ENCODE measurements around the gene ZNF605. TPM values are rescaled to one million over a fixed set of nuclear protein-coding genes. Genes with fewer than 3 reads are reported as not detected.
"Not testable (repeated sequence)": the region's sequence is repeated elsewhere in the genome, so short reads cannot be mapped to it uniquely, and the experiment has no call there.

The ZNF605 gene
- polyA plus RNA-seq, 4 donors = 18.5 to 28.2 (median 27.8) TPM

- DNase-seq (ENCODE audit: low read depth in 4 of 4, low spot score in 3 of 4) = peak; percentile 94 to 97 (median 96)
Observed at GRCh38 chr12:132908145-132909029, 47.7 kb downstream of the ZNF605 start.

DNA sequence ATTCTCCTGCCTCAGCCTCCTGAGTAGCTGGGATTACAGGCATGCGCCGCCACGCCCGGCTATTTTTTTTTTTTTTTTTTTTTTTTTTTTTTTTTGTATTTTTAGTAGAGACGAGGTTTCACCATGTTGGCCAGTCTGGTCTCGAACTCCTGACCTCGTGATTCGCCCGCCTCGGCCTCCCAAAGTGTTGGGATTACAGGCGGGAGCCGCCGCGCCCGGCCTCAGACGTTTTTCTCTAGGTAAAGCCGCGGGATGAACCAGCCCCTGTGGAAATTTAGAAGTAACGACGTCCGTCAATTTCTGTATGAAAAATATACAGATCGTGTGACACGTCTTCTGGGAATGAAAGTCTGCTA, 48.3 kb downstream of the ZNF605 start:
- not testable (repeated sequence) for DNase-seq (ENCODE audit: low read depth in 4 of 4, low spot score in 3 of 4)

DNA sequence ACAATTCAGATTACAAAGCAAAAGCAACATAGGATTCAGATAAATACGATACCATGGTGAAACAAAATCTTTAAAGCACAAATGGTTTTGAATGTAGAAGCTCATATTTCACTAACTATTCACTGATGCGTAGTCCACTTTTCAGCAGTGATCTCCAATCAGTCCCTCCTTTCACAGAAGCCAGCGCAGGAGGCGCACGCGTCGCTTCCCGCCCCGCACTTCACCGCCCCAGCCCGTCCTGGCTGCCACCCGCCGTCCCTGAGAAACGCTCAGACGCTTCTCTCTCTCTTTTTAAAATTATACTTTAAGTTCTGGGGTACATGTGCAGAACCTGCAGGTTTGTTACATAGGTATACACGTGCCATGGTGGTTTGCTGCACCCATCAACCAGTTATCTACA, 48.9 kb downstream of the ZNF605 start:
- DNase-seq (ENCODE audit: low read depth in 4 of 4, low spot score in 3 of 4) = no peak

DNA sequence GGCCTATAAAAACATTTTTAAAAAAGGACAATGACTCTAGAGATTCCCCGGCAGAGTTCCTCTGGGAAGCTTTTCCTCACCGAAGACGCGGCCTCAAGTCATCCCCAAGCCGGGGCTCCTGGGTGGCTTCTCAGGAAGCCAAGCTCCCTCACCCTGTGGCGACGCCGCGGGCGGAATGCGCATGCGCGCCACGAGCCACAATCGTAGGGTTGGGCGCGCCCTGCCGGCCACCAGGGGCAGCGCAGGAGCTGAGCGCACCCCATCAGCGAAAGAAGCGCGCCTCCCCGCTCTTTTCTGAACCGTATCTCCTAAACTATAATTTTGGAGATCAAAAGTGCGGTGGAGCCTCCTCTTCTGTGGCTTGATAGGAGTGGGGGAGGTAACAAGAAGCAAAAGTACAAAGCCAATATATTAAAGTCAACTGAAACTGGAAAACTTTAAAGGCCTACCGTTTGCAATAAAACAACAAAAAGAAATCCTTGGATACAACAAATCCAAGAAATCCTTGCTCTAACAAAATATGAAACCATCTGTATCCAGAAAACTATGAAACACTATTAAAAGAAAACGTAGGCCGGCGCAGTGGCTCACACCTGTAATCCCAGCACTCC, 51.3 kb downstream of the ZNF605 start:
- DNase-seq (ENCODE audit: low read depth in 4 of 4, low spot score in 3 of 4) = peak; percentile 37 to 62 (median 44)

DNA sequence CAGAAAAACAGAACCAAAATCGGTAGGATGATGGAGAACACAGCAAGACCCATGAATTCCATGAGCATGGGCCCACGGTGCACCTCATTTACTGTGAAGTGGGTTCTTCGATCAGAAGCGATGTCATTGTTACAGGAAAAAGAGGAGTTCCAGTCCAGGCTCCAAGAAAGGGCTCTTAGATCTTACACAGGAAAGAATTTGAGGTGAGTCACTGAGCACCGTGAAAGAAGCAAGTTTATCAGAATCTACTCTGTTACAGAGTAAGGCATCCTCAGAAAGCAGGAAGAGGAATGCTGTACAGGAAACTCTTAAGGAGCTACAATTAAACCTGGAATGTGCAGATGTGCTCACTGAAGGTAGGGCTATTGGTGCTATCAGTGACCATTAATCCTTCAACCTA, 57.1 kb downstream of the ZNF605 start:
- no peak for DNase-seq (ENCODE audit: low read depth in 4 of 4, low spot score in 3 of 4)

DNA sequence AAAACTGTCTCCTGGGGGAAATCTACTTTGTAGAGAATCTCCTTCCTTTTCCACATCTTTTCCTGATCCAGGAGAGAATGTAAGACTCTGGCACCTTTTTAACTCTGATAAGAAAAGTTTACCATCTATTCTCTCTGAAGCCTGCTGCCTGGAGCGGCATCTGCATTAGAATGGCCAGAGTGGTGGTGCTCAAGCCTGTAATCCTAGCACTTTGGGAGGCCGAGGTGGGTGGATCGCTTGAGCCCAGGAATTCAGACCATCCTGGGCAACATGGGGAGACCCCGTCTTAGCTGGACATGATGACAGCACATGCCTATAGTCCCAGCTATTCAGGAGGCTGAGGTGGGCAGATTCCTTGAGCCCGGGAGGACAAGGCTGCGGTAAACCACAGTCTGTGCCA, 67.3 kb downstream of the ZNF605 start:
- no peak for DNase-seq (ENCODE audit: low read depth in 4 of 4, low spot score in 3 of 4)

GRCh38 chr12:132887513-132888351, 68.4 kb downstream of the ZNF605 start, which contains the start of gene CHFR:
CHFR (minus strand) TSS chr12:132887605; CDS start chr12:132887328, 277 bp downstream.
- DNase-seq (ENCODE audit: low read depth in 4 of 4, low spot score in 3 of 4) = peak; percentile 93

- peak in 1 of 4 donors; percentile 5 for DNase-seq (ENCODE audit: low read depth in 4 of 4, low spot score in 3 of 4)
Observed at GRCh38 chr12:132886529-132887477, 69.3 kb downstream of the ZNF605 start.

- peak in 3 of 4 donors; percentile 20 to 37 (median 33) for DNase-seq (ENCODE audit: low read depth in 4 of 4, low spot score in 3 of 4)
Observed at GRCh38 chr12:132881818-132882217, 74.3 kb downstream of the ZNF605 start.

DNA sequence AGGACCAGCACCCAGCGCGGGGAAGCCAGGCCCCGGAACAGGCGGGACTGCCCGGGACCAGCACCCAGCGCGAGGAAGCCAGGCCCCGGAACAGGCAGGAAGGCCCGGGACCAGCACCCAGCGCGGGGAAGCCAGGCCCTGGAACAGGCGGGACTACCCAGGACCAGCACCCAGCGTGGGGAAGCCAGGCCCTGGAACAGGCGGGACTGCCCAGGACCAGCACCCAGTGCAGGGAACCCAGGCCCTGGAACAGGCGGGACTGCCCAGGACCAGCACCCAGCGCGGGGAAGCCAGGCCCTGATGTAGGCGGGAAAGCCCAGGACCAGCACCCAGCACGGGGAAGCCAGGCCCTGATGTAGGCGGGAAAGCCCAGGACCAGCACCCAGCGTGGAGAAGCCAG, 81.5 kb downstream of the ZNF605 start:
- not testable (repeated sequence) for DNase-seq (ENCODE audit: low read depth in 4 of 4, low spot score in 3 of 4)

DNA sequence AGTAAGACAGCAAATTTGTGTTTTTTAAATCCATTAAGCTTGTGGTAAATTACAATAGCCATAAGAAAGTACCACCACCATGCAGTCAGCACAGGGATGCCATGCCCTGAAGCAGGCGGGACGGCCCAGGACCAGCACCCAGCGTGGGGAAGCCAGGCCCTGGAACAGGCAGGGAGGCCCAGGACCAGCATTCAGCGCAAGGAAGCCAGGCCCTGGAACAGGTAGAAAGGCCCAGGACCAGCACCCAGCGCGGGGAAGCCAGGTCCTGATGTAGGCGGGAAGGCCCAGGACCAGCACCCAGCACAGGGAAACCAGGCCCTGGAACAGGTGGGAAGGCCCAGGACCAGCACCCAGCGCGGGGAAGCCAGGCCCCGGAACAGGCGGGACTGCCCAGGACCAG, 81.9 kb downstream of the ZNF605 start:
- DNase-seq (ENCODE audit: low read depth in 4 of 4, low spot score in 3 of 4) = no peak

GRCh38 chr12:132873724-132874123, 82.4 kb downstream of the ZNF605 start:
- no peak for DNase-seq (ENCODE audit: low read depth in 4 of 4, low spot score in 3 of 4)

DNA sequence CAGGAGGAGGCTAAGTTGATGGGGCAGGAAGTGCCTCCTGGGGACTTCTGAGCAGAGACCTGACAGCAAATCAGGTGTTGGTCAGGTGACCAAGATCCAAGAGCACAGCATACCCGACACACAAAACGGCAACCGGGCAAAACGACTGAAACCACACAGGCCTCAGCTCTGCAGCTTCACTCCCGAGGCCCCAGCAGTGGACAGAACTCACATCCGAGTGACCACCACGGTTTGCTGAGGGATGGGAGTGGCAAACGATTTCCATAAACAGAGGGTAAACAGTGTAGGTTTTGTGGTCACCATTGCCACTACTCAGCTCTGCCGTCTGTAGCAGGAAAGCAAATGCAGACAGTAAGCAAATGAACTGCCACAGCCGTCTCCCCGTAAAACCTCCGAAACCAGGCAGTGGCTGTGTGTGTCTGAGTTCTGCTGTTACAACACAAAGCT, 83.1 kb downstream of the ZNF605 start:
- DNase-seq (ENCODE audit: low read depth in 4 of 4, low spot score in 3 of 4) = no peak

- DNase-seq (ENCODE audit: low read depth in 4 of 4, low spot score in 3 of 4) = no peak
Observed at GRCh38 chr12:132872073-132872855, 83.8 kb downstream of the ZNF605 start.

GRCh38 chr12:132869551-132869950, 86.6 kb downstream of the ZNF605 start:
- DNase-seq (ENCODE audit: low read depth in 4 of 4, low spot score in 3 of 4) = no peak

Data from right renal pelvis (tissue), 4 donors.